ENCODE results near the gene GPX6.

DNA sequence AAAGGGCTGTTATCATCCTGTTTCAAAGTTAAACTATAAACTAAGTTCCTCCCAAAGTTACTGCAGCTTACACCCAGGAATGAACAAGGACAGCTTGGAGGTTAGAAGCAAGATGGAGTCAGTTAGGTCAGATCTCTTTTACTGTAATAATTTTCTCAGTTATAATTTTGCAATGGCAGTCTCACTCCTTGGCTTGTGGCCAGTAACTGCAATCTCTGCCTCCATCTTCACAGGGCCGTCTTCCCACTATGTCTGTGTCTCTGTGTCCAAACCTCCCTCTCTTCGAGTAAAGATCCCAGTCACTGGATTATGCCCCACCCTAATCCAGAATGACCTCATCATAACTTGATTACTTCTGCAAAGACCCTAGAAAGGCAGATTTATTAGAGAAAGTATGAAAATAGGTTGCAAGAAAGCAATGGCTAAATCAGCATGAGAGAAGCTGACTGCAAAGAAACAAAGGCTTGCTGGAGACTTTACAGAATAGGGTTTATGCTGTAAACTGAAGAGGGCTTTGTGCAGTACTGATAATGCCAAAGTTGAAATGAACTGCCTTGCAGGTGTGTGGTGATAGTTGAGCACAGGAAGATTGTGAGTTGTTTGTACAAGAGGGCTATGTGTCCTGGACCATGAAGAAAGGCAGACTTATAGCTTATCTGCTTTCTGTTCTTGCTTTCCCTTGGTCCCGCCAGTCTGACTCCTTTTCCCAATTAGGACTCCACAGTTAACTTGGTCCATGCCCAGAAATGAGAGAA lies 28.4 kb downstream of the GPX6 start:
- no peak for TF ChIP-seq ZNF274 (IDR thresholded peaks at IDR 0.05; ENCODE audit: low read depth, low read length)
- no peak for TF ChIP-seq YY1 (IDR thresholded peaks at IDR 0.05; ENCODE audit: insufficient read depth, insufficient read length)
- no peak for TF ChIP-seq SUZ12 (IDR thresholded peaks at IDR 0.05; ENCODE audit: extremely low read depth, insufficient read depth, insufficient read length)

All from NT2/D1 (cell line).